DMS114 treated with DMSO at 0.1 percent for 48 hours (cell line): ENCODE data around the gene PGAP1.
"Not testable (repeated sequence)": the region's sequence is repeated elsewhere in the genome, so short reads cannot be mapped to it uniquely, and the experiment has no call there.

Experiments used
- DNase-seq: peaks from one replicate; lab custom pipeline; 2025; ENCODE audit not compliant: unreplicated experiment; lab: John Stamatoyannopoulos, UW

The PGAP1 gene

GRCh38 chr2:196951973-196952372 is 25.5 kb upstream of the PGAP1 start:
- DNase-seq, result no peak

- DNase-seq, result no peak
These were observed 22.6 kb upstream of the PGAP1 start for GRCh38 chr2:196949116-196949515.

GRCh38 chr2:196944570-196944969 is 18.1 kb upstream of the PGAP1 start:
- DNase-seq, result no peak

GRCh38 chr2:196941398-196942078 is 15.0 kb upstream of the PGAP1 start:
- DNase-seq, result no peak

- no peak for DNase-seq
These were observed 12.9 kb upstream of the PGAP1 start for GRCh38 chr2:196939371-196939770.

- DNase-seq, result no peak
These were observed 8.9 kb upstream of the PGAP1 start for GRCh38 chr2:196935432-196935831.

GRCh38 chr2:196934672-196935071 is 8.2 kb upstream of the PGAP1 start:
- DNase-seq, result no peak

GRCh38 chr2:196931555-196931954 is 5.0 kb upstream of the PGAP1 start:
- DNase-seq, result no peak

- peak; percentile 17 for DNase-seq
These were observed 1.1 kb upstream of the PGAP1 start for GRCh38 chr2:196927376-196928225.

- peak; percentile 23 for DNase-seq
These were observed 542 bp downstream of the PGAP1 start for GRCh38 chr2:196925768-196926561.

GRCh38 chr2:196925051-196925767 is 1.3 kb downstream of the PGAP1 start:
- DNase-seq, result peak; percentile 23

GRCh38 chr2:196924051-196924450 is 2.5 kb downstream of the PGAP1 start:
- DNase-seq, result no peak

GRCh38 chr2:196918927-196919326 is 7.6 kb downstream of the PGAP1 start:
- no peak for DNase-seq

- no peak for DNase-seq
These were observed 8.7 kb downstream of the PGAP1 start for GRCh38 chr2:196917802-196918201.

- DNase-seq, result no peak
These were observed 10.9 kb downstream of the PGAP1 start for GRCh38 chr2:196915507-196916189.

GRCh38 chr2:196914867-196915460 is 11.5 kb downstream of the PGAP1 start:
- no peak for DNase-seq

- DNase-seq, result no peak
These were observed 12.8 kb downstream of the PGAP1 start for GRCh38 chr2:196913691-196914090.

- not testable (repeated sequence) for DNase-seq
These were observed 21.1 kb downstream of the PGAP1 start for GRCh38 chr2:196905365-196905764.

- no peak for DNase-seq
These were observed 23.7 kb downstream of the PGAP1 start for GRCh38 chr2:196902828-196903227.

GRCh38 chr2:196900843-196901242 is 25.7 kb downstream of the PGAP1 start:
- DNase-seq, result no peak
